22Rv1 (cell line): Measurements from ENCODE around the gene RAB9A.

Experiments
- H3K27ac ChIP-seq: fragments of 450-650 bp; 2 replicates; pipeline ENCODE4 v1.5.1; 2017
- ZFX ChIP-seq: fragments of 450-650 bp; IDR thresholded peaks from 2 replicates; pipeline ENCODE4 v1.6.1; 2017; ENCODE audit warnings: antibody characterized with exemption, borderline replicate concordance
- TF ChIP-seq, protein P1 (sequence below): fragments of 450-650 bp; IDR thresholded peaks from 2 replicates; pipeline ENCODE4 v1.5.1; 2017; ENCODE audit warnings: mild to moderate bottlenecking

The RAB9A gene

DNA sequence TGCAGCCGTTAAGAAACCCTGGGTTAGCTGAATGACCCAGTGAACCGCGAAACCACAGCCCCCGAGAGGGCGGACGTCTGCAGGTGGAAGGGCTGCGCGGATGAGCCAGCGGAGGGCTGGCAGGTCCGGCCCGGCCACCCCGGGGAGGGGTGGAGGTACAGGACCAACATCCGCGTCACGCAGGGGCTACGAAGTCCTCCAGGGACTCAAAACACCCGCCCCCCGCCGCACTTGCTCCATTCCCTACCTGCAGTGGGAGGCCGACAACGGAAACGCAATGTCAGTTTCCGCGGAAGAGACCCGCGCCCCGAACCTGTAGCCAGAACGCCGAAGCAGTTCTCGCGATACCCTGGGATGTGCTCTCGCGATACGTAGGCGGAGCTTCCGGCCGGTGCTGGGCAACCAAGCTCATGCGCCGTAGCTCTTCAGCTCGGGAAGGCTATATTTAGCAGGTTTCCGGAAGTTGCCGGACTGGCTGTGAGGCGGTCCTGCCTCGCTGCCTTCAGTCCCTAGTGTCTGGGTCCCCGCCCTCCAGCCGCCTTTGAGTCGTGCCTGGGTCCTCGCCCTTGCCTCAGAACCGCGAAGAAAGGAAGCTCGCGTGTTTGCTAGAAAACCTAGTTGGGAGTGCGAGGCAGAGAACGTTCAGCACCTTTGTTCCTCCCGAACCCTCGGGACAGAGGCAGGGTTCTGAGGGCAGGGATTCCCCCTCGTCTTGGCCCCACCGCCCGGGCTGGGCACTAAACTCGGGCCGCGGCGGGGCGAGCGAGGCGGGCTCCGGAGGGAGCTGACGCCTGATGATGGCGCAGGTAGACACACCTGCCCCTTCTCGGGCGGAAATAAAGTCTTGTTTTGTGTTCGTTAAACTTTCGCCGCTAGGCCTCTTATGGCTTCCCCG lies 45.6 kb downstream of the RAB9A start, which contains the start of the genes OFD1 and TRAPPC2:
Gene OFD1, plus strand, starts transcription at position 471 of the 895 bp plus-strand sequence. Its CDS starts 324 bp downstream, at position 795.
Gene TRAPPC2, minus strand, starts transcription at position 343 of the 895 bp plus-strand sequence. CDS start 14,657 bp downstream, outside the sequence.
- peak within 1 kb of the TSS; percentile 93 for H3K27ac ChIP-seq
- TF ChIP-seq ZFX = no peak
- TF ChIP-seq, protein P1, sequence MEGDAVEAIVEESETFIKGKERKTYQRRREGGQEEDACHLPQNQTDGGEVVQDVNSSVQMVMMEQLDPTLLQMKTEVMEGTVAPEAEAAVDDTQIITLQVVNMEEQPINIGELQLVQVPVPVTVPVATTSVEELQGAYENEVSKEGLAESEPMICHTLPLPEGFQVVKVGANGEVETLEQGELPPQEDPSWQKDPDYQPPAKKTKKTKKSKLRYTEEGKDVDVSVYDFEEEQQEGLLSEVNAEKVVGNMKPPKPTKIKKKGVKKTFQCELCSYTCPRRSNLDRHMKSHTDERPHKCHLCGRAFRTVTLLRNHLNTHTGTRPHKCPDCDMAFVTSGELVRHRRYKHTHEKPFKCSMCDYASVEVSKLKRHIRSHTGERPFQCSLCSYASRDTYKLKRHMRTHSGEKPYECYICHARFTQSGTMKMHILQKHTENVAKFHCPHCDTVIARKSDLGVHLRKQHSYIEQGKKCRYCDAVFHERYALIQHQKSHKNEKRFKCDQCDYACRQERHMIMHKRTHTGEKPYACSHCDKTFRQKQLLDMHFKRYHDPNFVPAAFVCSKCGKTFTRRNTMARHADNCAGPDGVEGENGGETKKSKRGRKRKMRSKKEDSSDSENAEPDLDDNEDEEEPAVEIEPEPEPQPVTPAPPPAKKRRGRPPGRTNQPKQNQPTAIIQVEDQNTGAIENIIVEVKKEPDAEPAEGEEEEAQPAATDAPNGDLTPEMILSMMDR = no peak

DNA sequence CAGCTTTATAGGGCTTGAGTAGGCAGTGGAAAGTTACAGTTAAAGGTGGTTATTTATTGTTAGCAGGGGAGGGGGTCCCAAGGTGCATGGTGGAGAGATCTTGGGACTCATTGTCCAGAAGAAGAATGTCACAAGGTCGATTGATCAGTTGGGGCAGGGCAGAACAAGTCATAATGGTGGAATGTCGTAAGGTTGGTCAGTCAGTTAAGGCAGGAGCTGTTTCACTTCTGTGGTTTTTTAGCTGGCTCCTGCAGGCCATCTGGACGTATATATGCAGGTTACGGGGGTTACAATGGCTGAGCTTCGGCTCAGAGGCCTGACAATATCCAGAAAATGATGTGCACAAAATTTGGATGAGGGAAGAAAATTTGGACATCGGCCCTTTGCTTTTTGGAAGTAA lies 52.8 kb downstream of the RAB9A start:
- TF ChIP-seq, protein P1 = no peak
- no peak for TF ChIP-seq ZFX
- no peak overlapping the region for H3K27ac ChIP-seq

DNA sequence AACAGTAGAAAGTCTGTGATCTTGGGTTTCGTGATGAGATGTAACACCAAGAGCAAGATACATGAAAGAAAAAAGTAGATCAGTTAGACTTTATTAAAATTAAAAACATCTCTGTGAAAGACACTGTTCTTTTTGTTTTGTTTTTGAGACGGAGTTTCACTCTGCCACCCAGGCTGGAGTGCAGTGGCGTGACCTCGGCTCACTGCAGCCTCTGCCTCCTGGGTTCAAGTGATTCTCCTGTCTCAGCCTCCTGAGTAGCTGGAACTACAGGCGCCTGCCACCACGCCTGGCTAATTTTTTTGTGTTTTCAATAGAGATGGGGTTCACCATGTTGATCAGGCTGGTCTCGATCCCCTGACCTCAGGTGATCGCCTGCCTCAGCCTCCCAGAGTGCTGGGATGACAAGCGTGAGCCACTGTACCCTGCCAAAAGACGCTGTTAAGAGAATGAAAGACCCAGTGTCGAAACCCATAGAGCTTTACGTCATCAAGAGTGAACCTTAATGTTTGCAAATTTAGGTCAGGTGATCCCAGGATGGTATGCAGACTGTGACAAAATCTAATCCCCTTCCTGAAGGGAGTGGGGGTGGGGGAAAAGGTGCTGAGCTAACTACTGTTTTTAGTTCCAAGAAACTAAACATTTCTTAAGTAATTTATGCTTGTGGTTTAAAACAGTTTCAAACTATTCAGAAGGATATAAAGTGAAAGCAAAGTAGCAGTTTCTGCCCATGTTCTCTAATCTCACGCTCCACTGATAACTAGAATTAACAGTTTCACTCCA lies 53.7 kb downstream of the RAB9A start:
- no peak overlapping the region for H3K27ac ChIP-seq
- no peak for TF ChIP-seq ZFX
- TF ChIP-seq, protein P1 = no peak

DNA sequence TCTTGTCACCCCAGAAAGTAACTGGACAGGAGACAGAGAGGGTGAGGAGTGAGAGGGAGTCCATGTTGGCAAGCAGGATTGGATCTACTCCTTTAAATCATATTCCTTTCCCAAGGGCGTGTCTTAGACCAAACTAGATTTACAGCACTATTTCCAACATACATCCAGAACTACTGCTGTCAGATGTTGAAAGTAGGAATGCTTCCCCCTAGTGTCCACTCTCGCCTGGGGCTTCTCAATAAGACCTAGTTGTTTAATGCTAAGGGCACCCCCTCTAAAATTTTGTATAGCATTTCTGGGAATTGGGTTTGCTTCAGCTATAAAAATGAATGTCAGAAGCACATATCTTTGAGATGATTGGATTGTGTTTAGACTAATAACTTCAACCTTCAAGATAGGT lies 58.9 kb downstream of the RAB9A start:
- H3K27ac ChIP-seq = no peak overlapping the region
- TF ChIP-seq ZFX = no peak
- TF ChIP-seq, protein P1 = 0 out of 2 replicates have a peak, but pooled peaks have one; percentile 22

DNA sequence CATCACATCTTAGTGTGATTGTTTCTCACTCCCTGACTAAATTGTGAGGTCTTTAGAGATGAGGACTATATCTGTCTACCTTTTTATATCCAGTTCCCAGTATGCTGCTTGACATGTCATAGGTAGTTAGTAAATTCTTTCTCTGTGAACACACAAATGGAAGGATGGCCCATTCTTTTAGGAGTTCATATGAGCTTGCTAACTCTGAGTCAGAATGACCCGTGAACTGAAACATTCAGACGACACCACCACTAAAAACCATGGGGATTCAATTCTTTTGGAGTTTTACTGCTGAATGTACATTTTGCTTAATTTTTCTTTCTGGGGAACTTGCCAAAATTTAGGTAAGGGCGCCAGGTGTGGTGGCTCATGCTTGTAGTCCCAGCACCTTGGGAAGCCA lies 59.6 kb downstream of the RAB9A start:
- no peak overlapping the region for H3K27ac ChIP-seq
- TF ChIP-seq, protein P1 = no peak
- no peak for TF ChIP-seq ZFX

DNA sequence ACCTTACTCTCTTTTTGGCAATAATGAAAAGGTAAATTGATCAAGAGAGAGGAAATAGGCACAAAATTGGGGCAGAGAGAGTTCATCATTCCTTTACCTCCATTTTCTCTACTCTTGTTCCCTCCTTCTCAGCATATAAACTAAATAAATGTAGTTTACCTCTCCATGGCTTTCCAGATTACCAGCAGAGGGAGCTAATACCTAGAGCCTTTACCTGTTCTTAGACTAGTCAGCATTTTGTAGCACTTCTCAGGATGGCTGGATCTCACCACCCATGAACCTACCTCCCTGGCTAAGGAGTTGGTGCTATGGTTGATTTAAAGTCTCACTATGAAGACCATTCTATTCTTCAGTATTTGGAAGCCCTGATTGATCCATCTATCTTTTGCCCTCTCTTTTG lies 61.3 kb downstream of the RAB9A start:
- H3K27ac ChIP-seq = no peak overlapping the region
- TF ChIP-seq ZFX = no peak
- TF ChIP-seq, protein P1 = peak; percentile 71

DNA sequence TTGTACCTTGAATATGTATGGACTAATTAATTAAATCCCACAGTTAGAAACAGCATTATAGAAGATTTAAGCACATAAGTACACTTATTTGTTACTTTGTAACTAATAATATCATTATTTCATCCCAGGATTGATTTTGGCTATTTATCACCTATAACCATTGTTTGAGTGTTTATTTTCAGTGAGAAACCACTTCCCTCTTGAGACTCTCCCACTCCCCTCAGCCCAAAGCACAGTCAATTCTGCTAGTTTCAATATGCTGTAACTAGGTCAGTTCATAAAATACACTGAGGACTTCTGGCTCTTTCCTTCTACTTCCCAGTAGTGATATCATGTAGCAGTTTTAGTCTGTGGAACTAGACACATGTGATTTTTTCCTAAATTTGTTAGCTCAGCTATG lies 61.9 kb downstream of the RAB9A start:
- no peak overlapping the region for H3K27ac ChIP-seq
- TF ChIP-seq, protein P1 = no peak
- no peak for TF ChIP-seq ZFX
